Neural crest cell (in vitro differentiated cells): Measurements from ENCODE around the gene TSTD2. TPM values are rescaled to one million over a fixed set of nuclear protein-coding genes. Genes with fewer than 3 reads are reported as not detected.

Experiments used
- DNase-seq: peaks from one replicate; pipeline ENCODE4 v3.0.0; 2021; ENCODE audit warnings: low read depth, mixed read lengths, low spot score
- H3K27ac Mint-ChIP-seq: one replicate; pipeline ENCODE4 v1.8.0; 2021; ENCODE audit warnings: mild to moderate bottlenecking, mixed read lengths; ENCODE audit not compliant: unreplicated experiment
- H3K27me3 Mint-ChIP-seq: 2 replicates; pipeline ENCODE4 v1.8.0; 2021; ENCODE audit warnings: low read depth, mild to moderate bottlenecking, mixed read lengths
- H3K36me3 Mint-ChIP-seq: 2 replicates; pipeline ENCODE4 v1.8.0; 2021; ENCODE audit warnings: low read depth, mild to moderate bottlenecking, mixed read lengths
- H3K4me1 Mint-ChIP-seq: 2 replicates; pipeline ENCODE4 v1.8.0; 2021; ENCODE audit warnings: mixed read lengths
- H3K4me3 Mint-ChIP-seq: one replicate; pipeline ENCODE4 v1.8.0; 2021; ENCODE audit warnings: mild to moderate bottlenecking, mixed read lengths
- H3K9me3 Mint-ChIP-seq: 2 replicates; pipeline ENCODE4 v1.8.0; 2021; ENCODE audit warnings: mixed read lengths
- CTCF ChIP-seq: fragments of 200-600 bp; sonication (generic); conservative IDR thresholded peaks from 2 replicates; pipeline ENCODE4 v1.5.0; 2021; ENCODE audit warnings: antibody characterized with exemption, mild to moderate bottlenecking
- total RNA-seq: library from RNA; stranded (reverse); gene quantifications from 2 replicates; pipeline ENCODE4 v1.2.1, GENCODE V29; 2021

The TSTD2 gene
- total RNA-seq, 1 donor from 2014 or later = 24.4 TPM

GRCh38 chr9:97556721-97557605 lies 76.2 kb downstream of the TSTD2 start:
- no peaks in the 10 kb centered on the region for H3K36me3 Mint-ChIP-seq
- peaks cover 12% of the 10 kb centered on the region for H3K27me3 Mint-ChIP-seq
- H3K4me1 Mint-ChIP-seq = no peaks in the 10 kb centered on the region
- no peak for DNase-seq
- TF ChIP-seq CTCF = no peak
- no peaks in the 10 kb centered on the region for H3K9me3 Mint-ChIP-seq
- H3K4me3 Mint-ChIP-seq = no peak overlapping the region
- peak overlapping the region; percentile 60 for H3K27ac Mint-ChIP-seq

GRCh38 chr9:97556036-97556720 lies 77.0 kb downstream of the TSTD2 start:
- no peaks in the 10 kb centered on the region for H3K36me3 Mint-ChIP-seq
- no peaks in the 10 kb centered on the region for H3K4me1 Mint-ChIP-seq
- H3K27me3 Mint-ChIP-seq = peaks cover 17% of the 10 kb centered on the region
- no peaks in the 10 kb centered on the region for H3K9me3 Mint-ChIP-seq
- no peak for TF ChIP-seq CTCF
- no peak overlapping the region for H3K4me3 Mint-ChIP-seq
- no peak overlapping the region for H3K27ac Mint-ChIP-seq
- no peak for DNase-seq

- Mint-ChIP-seq H3K4me1 (no peaks in the 10 kb centered on the region), H3K9me3 (no peaks in the 10 kb centered on the region), H3K27ac (no peak overlapping the region), H3K27me3 (peaks cover 20% of the 10 kb centered on the region), H3K36me3 (no peaks in the 10 kb centered on the region), H3K4me3 (no peak overlapping the region)
- no peak for TF ChIP-seq CTCF
- DNase-seq = no peak
Observed at GRCh38 chr9:97555164-97555563, 78.0 kb downstream of the TSTD2 start.

- no peak overlapping the region for H3K27ac Mint-ChIP-seq
- H3K9me3 Mint-ChIP-seq = no peaks in the 10 kb centered on the region
- H3K36me3 Mint-ChIP-seq = no peaks in the 10 kb centered on the region
- no peak for DNase-seq
- peaks cover 19% of the 10 kb centered on the region for H3K27me3 Mint-ChIP-seq
- H3K4me1 Mint-ChIP-seq = no peaks in the 10 kb centered on the region
- no peak overlapping the region for H3K4me3 Mint-ChIP-seq
- TF ChIP-seq CTCF = no peak
Observed at GRCh38 chr9:97554566-97555075, 78.5 kb downstream of the TSTD2 start.

GRCh38 chr9:97553841-97554240 lies 79.3 kb downstream of the TSTD2 start:
- H3K27ac Mint-ChIP-seq = no peak overlapping the region
- H3K4me1 Mint-ChIP-seq = no peaks in the 10 kb centered on the region
- H3K9me3 Mint-ChIP-seq = no peaks in the 10 kb centered on the region
- TF ChIP-seq CTCF = no peak
- H3K36me3 Mint-ChIP-seq = no peaks in the 10 kb centered on the region
- DNase-seq = no peak
- H3K27me3 Mint-ChIP-seq = peaks cover 19% of the 10 kb centered on the region
- no peak overlapping the region for H3K4me3 Mint-ChIP-seq
